HG03066 (cell line): Measurements from ENCODE around the gene TICRR.

Experiments
- ATAC-seq: cut with Tn5 transposase; IDR thresholded peaks from one replicate; pipeline ENCODE4 v1.9.1; 2021; ENCODE audit warnings: low read depth; ENCODE audit not compliant: unreplicated experiment

Gene TICRR

DNA sequence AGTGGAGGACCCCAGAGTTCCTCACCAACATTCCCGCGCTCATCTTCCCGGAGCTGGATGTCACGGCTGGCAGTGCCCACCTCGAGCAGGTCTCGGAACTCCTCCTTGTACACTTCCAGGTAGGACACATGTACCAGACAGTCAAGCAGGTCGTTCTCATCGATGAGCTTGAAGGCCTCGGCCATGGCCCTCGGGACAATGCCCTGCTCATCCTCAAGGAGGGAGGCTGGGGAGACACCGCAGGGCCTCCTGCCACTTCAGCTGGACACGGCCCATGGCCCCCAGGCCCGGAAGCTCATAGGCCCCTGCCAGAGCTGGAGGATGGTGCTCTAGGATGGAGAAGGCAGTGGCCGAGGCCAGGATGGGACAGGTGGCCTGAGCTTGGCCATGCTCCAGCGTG is 74.4 kb downstream of the TICRR start:
- ATAC-seq = no peak

DNA sequence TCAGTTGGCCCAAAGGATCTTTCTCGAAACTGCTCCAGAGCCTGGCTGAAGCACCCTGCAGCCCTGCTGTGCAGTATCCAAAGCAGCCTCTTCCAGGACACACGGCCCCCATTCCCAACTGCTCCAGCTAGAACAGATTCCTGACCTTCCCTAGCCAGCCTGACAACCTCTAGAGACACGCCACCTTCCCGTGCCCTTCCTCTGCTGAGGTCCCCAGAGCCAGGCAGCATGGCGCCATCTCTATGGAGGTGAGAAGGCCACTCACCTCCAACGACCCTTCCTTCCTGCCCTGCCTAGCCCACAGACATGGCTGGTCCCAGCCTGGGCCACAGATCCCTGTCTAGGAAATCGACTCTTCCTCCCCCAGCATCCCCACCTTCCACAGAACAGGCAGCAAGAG is 76.9 kb downstream of the TICRR start:
- ATAC-seq = no peak

DNA sequence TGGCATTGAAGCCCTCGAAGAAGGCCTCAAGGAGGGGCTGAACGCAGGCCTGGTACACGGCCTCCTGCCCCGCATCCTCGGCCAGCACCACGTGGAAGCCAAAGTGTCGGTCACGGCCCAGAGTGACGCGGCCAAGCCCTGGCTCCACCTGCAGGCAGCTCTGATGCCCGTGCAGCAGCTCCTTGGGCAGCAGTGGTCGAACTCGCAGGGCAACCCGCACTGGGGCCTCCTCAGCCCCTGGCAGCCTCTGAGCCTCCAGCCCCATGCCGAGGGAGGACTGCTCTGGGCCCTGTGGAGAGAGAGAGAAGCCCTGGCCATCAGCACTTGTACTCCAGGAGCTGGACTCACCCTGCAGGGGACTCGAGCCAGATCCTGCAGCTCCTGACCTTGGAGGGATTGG is 77.4 kb downstream of the TICRR start:
- no peak for ATAC-seq

DNA sequence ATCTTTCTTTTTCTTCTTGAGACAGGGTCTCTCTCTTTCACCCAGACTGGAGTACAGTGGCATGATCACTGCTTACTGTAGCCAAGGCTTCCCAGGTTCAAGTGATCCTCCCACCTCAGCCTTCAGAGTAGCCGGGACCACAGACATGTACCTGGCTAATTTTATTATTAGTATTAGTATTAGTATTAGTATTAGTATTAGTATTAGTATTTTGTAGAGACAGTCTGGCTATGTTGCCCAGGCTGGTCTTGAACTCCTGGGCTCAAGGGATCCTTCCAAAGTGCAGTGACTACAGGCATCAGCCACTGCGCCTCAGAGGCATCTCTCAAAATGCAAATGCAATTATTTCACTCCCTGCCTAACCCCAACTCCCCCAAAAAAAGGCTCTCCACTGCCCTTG is 78.3 kb downstream of the TICRR start:
- no peak for ATAC-seq

DNA sequence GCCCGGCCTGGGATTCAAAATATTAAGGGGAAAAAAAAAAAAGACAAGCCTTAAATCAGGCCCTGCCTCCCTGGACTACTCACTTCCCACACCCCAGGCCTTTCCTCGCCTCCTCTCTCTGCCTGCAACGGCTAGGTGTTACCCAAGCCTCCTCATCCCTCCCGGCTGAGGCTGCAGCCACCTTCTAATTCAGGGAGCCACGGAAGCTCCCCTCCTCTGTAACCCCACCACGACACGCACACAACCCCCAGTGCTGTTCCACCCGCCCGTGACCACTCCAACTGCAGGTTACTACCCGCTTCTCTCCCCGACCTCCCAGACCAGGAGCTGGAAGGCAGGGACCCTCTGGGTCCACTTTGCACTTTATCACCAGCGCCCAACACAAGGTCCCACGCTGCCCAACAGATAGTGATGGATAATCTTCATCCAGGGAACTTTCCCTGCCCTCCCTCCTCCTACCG is 79.1 kb downstream of the TICRR start:
- no peak for ATAC-seq

DNA sequence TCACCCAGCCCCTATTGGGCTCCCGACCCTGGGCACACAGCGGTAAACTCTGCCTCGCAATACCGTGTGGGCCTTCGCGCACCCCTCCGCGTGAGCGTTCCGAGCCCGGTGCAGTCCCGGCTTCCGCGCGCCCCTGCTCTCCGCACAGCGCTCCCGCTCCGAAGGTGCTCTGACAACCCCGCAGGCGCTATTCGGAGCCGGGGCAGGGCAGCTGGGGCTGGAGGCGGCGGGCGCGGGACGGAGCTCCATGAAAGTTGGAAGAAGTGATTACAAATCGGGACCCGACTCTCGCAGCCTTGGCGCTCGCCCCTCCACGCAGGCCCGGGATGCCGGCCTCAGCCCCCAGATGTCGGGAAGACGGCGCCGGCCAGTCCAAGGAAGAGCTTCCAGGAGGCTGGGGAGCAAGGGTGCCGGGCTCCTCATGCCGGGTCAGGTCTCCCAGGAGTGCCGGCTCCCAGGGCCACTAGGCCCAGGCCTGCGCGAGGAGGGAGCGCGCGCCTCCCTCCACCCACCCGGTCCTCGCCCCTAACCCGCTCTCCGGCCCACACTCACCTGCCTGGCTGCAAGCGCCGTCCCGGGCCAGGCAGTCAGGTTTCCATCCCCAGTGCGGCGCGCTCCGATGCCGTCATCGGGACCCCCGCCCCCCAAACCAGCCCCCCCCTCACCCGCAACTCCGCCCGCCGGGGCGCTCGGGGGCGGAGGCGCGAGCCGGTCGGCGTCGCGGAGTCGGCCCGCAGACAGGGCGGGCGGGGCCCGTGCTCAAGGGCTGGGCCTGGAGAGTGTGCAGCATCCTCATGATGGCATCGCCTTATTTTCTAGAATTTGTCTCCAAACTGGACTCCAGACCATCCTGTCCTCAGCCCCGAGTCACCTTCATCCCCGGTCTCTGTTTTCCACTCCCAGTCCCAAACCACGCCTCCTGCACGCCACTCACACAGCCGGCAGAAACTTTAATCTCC is 79.9 kb downstream of the TICRR start, which contains the start of gene KIF7:
TSS of gene KIF7 (minus strand) at position 621 of the 959 bp plus-strand sequence. CDS start 2,537 bp downstream, outside the sequence.
- no peak for ATAC-seq

DNA sequence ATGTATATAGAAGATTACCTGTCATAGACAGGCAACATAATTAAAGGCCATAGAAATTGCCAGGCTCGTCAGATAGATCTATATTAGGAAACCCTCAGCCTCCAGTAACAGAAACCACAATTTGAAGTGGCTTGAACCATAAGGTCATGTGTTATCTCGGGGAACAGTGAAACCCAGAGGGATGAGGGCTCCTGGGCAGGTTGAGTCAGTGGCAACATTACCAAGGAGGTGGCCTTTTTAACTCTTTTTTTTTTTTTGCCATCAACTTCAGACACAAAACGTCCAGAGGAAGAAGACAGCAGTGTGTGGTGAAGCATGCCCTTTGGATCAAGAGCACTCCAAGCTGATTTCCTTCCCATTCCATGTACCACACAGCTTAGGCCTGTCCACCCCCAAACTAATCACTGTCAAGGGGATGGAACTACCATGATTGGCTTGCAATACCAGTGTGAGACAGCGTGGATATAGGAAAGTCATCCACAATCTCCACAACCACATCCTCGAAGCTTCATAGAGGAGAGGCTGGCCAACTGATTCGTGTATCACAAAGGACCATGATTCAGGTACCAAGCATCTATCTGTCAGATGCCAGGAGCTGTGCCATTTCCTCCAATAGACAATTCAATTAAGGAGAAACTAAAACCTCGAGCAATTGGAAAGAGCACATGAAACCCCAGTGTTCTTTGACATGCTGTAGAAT is 81.0 kb downstream of the TICRR start:
- no peak for ATAC-seq

DNA sequence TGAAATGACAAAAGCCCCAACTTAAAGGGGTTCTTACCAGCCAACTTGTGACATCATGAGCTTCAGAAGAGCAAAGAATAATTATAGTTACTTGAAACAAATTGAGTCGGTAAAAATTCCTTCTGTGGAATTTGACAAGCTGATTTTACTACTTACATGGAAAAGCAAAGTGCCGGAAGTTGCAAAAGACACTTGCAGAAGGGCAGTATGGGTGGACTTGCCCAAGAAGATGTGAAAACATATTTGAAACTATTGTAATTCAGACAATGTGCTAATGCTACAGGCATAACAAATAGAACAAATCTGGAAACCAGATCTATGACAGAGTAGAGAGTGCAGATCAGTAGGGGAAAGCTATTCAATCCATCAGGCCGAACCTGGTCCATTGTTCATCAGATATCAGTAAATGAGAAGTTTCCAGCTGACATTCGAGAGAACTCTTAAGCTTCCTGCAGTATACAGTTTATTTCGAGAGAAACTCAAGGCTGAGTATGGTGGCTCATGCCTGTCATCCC is 82.5 kb downstream of the TICRR start:
- no peak for ATAC-seq

DNA sequence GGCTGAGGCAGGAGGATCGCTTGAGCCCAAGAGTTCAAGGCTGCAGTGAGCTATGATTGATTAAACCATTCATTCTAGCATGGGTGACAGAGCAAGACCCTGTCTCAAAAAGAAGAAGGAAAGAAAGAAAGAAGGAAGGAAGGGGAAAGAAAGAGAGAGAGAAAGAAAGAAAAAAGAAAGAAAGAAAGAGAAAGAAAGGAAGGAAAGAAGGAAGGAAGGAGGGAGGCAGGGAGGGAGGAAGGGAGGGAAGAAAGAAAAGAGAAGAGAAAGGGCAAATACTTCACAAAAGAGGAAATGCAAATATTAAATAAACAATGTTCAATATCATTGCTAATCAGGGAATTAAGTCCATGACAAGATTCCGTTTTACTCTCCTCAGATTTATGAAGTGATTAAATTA is 84.0 kb downstream of the TICRR start:
- no peak for ATAC-seq

DNA sequence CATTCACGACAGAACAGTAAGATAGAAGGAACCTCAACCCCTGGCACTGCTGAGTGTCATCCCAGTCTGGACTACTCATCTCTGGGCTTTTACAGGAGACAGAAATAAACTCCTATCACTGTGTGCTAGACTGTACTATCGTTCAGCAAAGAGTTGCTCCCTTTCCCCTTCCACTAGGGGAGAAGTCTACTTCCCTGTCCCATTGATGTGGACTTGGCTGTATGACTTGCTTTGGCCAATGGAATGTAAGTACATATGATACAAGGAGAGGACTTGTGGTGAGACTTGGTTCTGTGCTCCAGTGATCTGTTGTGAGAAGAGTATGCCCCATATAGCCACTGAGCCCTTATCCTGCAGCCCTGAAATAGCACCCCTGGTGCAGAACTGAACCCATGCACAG is 85.3 kb downstream of the TICRR start:
- no peak for ATAC-seq

DNA sequence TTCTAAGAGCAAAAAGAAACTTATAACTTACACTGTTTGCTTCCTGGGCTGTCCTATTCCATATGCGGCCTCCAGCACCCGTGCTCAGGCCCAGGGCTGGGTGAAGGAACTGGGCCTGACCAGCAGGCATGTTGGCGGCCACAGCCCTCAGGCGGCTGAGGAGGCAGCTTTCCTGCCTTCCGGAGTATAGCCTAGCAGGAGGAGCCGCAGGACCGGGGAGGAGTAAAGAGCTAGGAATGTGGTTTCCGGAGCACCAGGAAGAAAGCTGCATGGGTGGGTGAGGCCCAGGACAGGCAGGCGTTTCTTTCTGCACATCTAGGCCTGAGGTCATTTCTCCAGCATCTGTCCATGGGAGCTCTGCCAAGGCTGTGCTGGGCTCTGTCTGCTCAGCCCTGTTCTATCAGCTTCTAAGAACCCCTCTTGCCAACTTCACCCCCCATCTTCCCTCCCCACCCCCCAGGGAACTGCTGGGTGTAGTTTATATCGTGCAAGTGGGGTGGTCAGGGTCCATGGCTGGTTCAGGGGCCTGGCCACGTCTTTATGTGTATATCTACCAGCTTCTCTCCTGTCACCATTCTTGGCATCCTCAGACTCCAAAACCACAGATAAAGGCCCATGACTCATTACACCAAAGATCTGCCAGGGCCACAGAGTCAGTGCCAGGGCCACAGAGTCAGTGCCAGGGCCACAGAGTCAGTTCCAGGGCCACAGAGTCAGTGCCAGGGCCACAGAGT is 87.8 kb downstream of the TICRR start:
- no peak for ATAC-seq

DNA sequence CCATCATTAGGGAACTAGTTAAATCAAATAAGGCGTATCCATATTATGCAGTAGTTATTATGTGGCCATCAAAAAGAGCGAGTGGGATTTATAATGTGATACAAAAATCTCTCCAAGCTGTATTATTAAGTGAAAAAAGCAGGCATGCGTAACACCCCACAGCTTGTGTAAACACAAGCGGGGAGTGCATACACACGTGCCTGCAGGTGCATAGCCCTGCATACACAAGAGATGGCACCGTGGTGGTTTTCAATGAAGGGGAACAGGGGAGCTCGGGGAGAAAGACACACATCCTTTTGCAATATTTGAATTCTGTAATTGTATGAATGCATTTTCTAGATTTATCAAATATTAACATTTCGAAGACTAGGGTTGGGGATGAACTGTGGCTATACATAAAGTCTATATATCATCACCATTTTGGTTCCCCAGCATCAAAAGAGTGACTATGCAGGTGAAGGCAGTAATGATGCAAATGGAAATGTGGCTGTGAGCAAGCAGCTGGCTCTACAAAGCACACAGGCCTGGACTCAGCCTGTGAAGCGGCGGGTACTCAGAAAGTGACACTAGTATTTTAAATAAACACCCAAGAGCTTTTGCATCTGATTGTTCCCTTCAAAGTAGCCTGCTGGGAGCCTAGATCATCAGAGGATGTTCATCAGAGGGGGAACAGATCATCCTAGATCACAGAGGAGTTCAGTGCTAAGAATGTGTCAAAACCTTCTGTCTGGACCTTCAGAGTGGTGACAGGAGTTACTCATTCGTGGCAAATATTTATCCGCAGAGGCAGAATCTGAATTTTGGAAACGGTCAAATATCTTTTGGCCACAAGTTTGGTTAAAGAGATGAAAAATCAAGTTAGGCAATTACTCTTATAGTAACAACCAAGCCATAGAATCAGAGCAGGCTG is 89.4 kb downstream of the TICRR start:
- ATAC-seq = no peak

DNA sequence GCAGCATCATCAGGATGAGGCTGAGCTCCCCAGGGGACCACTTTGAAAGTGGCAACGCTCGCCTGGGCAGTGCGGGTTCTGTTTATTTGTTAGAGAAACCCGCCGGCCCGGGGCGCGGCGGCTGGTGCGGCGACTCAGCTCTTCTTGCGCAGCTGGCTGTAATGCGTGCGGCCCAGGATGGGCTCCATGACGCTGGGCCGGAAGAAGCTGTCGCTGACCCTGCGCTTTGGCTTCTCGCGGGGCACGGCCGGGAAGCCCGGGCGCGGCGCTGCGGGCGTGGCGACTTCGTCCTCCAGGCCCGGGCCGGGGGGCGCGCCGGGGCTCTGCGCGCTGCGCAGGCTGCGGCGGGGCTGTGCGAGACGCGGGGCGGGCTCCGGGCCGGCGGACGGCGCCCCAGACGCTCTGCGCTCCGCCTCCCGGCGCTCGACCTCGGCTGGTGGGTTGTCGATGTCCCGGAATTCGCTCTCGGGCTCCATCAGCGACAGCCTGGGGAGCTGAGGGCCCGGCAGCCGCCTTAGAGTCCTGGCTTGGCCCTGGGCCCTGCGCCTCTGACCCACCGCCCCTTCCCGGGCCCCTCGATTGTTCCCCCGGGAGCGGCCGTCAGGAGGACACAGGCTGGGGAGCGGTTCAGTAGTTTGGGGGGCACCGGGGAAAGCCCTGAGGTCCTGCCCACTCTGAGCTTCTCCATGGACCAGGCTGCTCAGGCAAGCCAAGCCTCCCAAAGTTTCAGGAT is 90.3 kb downstream of the TICRR start:
- ATAC-seq = no peak

DNA sequence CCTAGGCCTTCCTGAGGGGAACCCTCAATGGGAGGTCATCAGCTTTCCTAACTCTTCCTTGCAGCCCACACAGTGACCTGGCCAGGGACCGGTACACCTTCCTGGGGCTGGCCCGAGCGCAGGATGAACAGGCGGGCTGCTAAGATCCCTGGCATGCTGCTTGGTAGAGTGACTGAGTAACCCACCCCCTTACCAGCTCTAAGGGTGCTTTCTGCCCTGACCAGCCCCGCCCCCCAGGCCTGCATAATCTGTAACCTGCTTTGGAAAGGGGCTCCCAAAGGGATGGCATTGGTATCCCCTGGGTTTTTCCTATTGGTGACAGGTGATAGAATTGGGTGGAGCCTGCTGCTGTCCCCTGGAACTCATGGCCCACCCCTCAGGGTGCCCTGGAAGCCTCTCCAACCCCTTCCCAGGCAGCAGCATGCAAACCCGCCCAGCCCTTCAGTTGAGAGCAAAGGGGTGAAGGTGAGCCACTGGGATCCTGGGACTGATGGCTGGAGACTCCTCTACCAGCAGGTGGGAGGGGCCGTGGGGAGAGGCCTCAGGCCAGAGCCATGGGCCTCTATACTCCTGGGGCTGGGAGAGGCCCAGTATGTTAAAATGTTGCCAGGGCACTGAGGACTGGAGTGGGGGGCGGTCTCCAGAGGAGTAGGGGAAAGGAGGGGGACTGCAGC is 91.1 kb downstream of the TICRR start:
- no peak for ATAC-seq

DNA sequence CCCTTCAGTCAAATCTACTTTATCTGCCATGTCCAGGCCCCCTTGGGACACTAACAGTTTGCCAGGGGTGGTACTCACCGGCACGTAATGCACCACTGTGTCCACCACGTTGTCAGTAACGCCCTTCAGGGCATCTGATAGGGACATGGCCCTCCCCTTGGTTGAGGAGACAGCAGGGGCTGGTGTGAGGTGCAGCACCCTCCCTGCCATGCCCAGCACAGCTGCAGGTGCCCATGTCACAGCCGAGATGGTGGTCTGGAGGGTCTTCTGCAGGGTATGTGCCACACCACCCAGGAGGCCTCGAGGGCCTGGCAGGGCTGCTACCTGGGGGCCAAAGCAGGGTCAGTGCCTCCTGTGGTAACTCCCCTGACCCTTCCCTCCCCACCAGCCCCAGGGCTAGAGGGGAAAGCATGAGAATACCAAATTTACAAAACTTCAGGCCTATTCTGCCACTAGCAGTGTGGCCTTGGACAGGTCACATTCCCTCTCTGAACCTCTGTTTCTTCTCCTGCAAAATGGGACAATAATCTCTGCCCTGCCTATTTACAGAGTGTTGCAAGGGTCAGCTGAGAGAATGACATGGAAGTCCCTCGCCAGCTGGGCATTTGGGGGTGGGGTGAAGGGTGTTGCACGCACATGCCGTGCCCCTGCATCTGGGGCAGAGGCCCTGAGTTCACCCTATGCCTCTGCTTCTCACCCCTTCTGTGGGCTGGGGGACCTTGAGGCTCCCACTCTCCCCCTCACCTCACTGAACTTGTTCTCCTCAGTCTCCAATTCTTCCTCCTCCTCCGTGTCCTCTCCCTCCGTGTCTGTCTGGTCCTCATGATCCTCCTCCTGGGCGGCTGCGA is 91.8 kb downstream of the TICRR start:
- ATAC-seq = no peak

DNA sequence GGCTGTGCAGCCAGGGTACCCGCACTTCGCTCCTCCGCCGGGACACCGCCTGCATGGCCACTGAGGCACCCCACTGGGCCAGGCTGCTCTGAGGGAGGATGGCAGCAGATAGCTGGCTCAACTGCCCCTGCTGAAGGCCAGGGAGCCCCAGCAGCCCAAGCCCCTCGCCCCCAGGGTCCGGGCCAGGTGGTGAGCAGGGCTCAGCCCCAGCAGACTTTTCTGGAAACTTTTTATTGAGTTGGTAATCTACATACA is 92.4 kb downstream of the TICRR start:
- ATAC-seq = no peak

DNA sequence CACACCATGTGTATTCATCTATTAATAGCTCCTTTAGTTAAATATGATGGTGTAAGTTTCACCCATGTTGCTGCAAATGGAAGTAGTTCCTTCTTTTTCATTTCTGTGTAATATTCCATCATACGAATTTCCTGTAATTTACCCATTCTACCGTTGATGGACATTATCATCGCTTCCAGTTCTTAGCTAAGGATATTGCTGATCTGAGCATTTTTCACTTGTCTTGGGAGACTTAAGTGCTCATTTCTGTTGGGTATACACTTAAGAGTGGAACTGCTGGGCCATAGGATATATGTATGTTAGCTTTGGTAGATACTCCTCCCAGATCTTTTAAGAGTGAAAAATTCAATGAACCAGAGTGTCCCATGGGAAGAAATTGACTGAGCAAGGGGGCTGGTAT is 92.9 kb downstream of the TICRR start:
- ATAC-seq = no peak

DNA sequence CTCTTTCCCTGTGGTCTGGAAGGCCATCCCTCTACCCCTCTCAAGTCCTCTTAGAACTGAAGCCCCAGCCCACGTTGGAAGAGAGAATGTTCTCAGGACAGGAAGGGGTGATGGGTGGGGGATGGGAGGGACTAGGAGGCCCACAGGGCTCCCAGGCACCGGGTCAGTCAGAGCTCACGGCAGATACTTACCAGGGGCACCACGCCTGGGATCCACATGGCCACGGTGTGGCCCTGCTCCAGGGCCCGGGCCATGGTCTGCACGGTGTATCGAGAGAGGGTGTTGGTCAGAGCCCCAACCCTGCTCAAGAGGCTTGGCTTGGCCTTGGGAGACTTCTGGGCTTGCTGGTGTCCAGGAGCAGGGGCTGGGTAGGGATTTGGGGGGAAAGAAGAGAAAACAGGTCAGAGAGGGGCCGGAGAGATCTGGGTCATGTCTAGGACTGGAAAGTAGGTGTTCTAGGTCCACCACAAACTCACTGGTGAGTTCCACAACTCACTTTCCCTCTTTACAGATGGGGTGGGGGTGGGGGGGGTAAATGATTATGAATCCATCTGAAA is 94.1 kb downstream of the TICRR start:
- ATAC-seq = no peak
